Fibroblast of villous mesenchyme (primary cell): ENCODE results near the gene FRS3. TPM values are rescaled to one million over a fixed set of nuclear protein-coding genes. Genes with fewer than 3 reads are reported as not detected.

ENCODE experiments used
- DNase-seq: peaks from one replicate; pipeline ENCODE4 v3.0.0-alpha.2; 2010; ENCODE audit warnings: low read depth
- H3K4me3 ChIP-seq: 2 replicates; pipeline ENCODE4 v1.5.1; 2011; ENCODE audit warnings: low read depth, mild to moderate bottlenecking, low read length
- total RNA-seq: library from RNA; depleted of rRNA; stranded (reverse); fragments of >200 nt; gene quantifications from 2 replicates; pipeline ENCODE4 v1.2.3, GENCODE V29; 2012
- TF ChIP-seq, protein P1 (sequence below): IDR thresholded peaks from 2 replicates; pipeline ENCODE4 v1.5.1; 2012; ENCODE audit warnings: low read depth, mild to moderate bottlenecking, low read length; ENCODE audit not compliant: insufficient read depth

Gene FRS3
- total RNA-seq, result 1.3 TPM in 2 replicates

DNA sequence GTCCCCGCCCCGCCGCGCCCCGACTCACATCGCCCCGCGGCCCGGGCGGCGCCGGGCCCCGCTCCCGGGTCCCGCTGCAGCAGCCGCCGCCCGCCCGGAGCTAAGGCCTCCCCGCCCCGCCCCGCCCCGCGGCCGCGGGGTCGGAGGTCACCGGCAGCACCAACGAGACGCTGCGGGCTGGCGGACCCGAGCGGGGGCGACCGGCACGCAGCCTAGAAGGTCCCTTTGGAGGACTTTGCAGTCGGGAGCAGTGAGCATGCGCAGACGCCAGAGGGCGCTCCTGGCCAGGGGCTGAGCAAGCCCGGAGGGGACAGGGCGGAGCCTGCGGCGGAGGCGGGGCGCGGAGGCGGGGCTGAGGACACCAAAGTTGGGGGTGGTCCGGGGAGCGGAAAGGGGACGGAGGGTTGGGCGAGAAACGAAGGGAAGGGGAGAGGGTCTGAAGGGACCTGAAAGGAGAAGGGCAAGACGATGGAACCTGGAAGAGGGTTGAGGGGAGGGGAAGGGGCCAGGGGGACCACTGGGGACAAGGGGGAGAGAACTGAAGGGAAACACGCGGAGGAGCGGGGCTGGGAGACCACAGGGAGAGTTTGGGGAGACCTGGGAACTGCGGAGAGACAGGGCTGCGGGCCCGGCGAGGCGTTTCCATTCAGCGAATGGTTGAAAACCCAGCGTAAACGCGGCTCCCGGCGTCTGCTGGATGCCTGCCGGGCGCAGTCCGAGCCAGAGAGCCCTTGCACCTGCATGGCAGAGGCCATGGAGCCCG, at the start of gene FRS3:
FRS3 (minus strand) TSS at position 113 of the 763 bp plus-strand sequence. CDS start 2,913 bp downstream, outside the sequence.
- DNase-seq, result peak; percentile 95
- peak within 1 kb of the TSS; percentile 78 for H3K4me3 ChIP-seq
- TF ChIP-seq, protein P1, sequence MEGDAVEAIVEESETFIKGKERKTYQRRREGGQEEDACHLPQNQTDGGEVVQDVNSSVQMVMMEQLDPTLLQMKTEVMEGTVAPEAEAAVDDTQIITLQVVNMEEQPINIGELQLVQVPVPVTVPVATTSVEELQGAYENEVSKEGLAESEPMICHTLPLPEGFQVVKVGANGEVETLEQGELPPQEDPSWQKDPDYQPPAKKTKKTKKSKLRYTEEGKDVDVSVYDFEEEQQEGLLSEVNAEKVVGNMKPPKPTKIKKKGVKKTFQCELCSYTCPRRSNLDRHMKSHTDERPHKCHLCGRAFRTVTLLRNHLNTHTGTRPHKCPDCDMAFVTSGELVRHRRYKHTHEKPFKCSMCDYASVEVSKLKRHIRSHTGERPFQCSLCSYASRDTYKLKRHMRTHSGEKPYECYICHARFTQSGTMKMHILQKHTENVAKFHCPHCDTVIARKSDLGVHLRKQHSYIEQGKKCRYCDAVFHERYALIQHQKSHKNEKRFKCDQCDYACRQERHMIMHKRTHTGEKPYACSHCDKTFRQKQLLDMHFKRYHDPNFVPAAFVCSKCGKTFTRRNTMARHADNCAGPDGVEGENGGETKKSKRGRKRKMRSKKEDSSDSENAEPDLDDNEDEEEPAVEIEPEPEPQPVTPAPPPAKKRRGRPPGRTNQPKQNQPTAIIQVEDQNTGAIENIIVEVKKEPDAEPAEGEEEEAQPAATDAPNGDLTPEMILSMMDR, result peak; percentile 92

GRCh38 chr6:41826343-41827022, 46.8 kb upstream of the FRS3 start:
- no peak for DNase-seq
- TF ChIP-seq, protein P1, result no peak
- no peak overlapping the region for H3K4me3 ChIP-seq

- TF ChIP-seq, protein P1, result no peak
- peak; percentile 11 for DNase-seq
- H3K4me3 ChIP-seq, result no peak overlapping the region
Observed at GRCh38 chr6:41824571-41825569, 45.2 kb upstream of the FRS3 start.

DNA sequence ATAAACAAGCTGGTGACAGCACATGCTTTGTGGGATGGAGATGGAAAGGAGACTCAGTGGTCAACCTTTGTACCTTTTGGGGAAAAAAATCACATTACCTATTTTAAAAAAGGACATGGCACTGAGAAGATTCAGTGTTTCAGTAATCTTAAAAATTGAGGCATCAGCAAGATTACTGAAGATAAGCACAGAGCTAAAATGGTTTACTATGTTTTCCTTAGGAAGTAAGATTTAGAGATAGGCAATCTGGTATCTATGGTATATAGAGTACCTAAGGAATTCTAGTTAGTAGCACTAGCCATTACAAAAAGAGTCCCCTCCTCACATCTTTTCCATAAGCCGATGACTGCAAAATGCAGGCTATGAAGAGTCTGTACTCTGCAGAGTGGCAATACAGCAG, 43.5 kb upstream of the FRS3 start:
- TF ChIP-seq, protein P1, result no peak
- DNase-seq, result no peak
- no peak overlapping the region for H3K4me3 ChIP-seq

- no peak overlapping the region for H3K4me3 ChIP-seq
- DNase-seq, result no peak
- TF ChIP-seq, protein P1, result no peak
Observed at GRCh38 chr6:41822021-41822420, 42.3 kb upstream of the FRS3 start.

GRCh38 chr6:41821266-41821665, 41.6 kb upstream of the FRS3 start:
- no peak overlapping the region for H3K4me3 ChIP-seq
- no peak for DNase-seq
- TF ChIP-seq, protein P1, result no peak
